Cardiac muscle cell (in vitro differentiated cells and primary cell): ENCODE results near the gene TMTC1. TPM values are rescaled to one million over a fixed set of nuclear protein-coding genes. Genes with fewer than 3 reads are reported as not detected.

Experiments
- DNase-seq, 2 donors: peaks; one replicate each; pipeline versions ENCODE4 v3.0.0 to v3.0.0-alpha.2; 2010 to 2017; ENCODE audit warnings: low read depth in 1 of 2, low spot score in 1 of 2
- H3K27ac ChIP-seq: fragments of 200-600 bp; sonication (generic); 2 replicates; pipeline ENCODE4 v1.5.1; 2016
- H3K27me3 ChIP-seq: fragments of 200-600 bp; sonication (generic); 2 replicates; pipeline ENCODE4 v1.6.0; 2016; ENCODE audit warnings: control low read depth
- H3K36me3 ChIP-seq: fragments of 200-600 bp; sonication (generic); 2 replicates; pipeline ENCODE4 v1.5.1; 2016; ENCODE audit warnings: control low read depth
- H3K4me1 ChIP-seq: fragments of 200-600 bp; sonication (generic); 2 replicates; pipeline ENCODE4 v1.8.1; 2017; ENCODE audit warnings: low read depth, mild to moderate bottlenecking, mixed run types
- H3K4me3 ChIP-seq: fragments of 200-600 bp; sonication (generic); 2 replicates; pipeline ENCODE4 v1.5.1; 2016; ENCODE audit warnings: mild to moderate bottlenecking
- H3K9me3 ChIP-seq: fragments of 200-600 bp; sonication (generic); 2 replicates; pipeline ENCODE4 v1.5.1; 2017; ENCODE audit warnings: low read depth, mild to moderate bottlenecking, control low read depth
- CTCF ChIP-seq: IDR thresholded peaks from 2 replicates; pipeline ENCODE4 v1.5.1; 2012; ENCODE audit warnings: low read depth, mild to moderate bottlenecking, low read length
- polyA plus RNA-seq: library from polyadenylated mRNA; unstranded; fragments of >200 nt; fragmentation: Nextera tagmentation; extraction: Ambion mirVana; gene quantifications from 2 replicates; pipeline ENCODE4 v1.2.1, GENCODE V29; 2016
- total RNA-seq: library from RNA; depleted of rRNA; stranded (reverse); fragments of >200 nt; gene quantifications from 2 replicates; pipeline ENCODE4 v1.2.3, GENCODE V29; 2016

The TMTC1 gene
- total and polyA plus RNA-seq, 2 experiments from 2014 or later: 16.0 to 25.3 TPM

DNA sequence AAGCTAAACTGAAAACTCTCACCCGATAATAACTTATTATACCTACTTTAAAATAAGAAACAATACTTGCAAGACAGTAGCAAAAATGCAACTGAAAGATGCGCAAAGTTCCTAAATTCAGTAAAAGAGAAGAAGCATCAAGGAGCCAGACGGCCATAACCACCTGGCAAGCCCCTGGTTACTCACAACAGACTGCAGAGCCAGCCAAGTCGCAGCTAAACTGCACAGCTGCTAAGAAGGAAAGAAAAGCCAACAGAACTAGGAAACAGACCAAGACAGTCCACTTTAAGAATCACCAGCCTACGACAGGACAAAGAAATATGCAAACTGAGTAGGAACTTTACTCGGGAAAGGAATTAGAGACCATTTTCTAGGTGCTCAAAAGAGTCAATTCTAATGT lies 127.9 kb downstream of the TMTC1 start:
- no peak for TF ChIP-seq CTCF
- H3K27me3 ChIP-seq: no peaks in the 10 kb centered on the region
- no peak overlapping the region for H3K27ac ChIP-seq
- peaks cover 13% of the 10 kb centered on the region for H3K4me1 ChIP-seq
- H3K4me3 ChIP-seq: no peak overlapping the region
- H3K9me3 ChIP-seq: no peaks in the 10 kb centered on the region
- DNase-seq: peak in 1 of 2 donors; percentile 27
- no peaks in the 10 kb centered on the region for H3K36me3 ChIP-seq

GRCh38 chr12:29653286-29653685 lies 130.5 kb downstream of the TMTC1 start:
- H3K27me3 ChIP-seq: no peaks in the 10 kb centered on the region
- H3K36me3 ChIP-seq: peaks cover 2% of the 10 kb centered on the region
- TF ChIP-seq CTCF: no peak
- no peak for DNase-seq
- H3K27ac ChIP-seq: no peak overlapping the region
- H3K4me3 ChIP-seq: no peak overlapping the region
- H3K4me1 ChIP-seq: peaks cover 13% of the 10 kb centered on the region
- no peaks in the 10 kb centered on the region for H3K9me3 ChIP-seq

DNA sequence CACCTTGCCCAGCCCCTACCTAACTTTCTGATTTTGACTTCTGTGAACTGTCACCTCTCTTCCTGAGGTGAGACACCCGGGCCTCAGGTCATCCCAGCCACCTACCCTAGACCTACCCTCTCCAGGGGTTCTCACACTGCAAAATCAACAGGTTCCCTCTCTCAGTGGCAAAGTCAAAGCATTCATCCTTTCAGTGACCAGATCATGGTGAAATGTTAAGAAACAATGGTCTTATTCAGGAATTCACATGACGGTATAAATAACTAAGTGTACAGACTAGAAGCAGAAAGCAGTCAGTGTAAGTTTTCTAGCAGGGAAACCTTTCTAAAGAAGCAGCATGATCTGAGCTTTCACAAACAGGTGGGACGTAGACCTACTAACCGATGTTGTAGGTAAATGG lies 133.4 kb downstream of the TMTC1 start:
- H3K4me3 ChIP-seq: no peak overlapping the region
- H3K27me3 ChIP-seq: no peaks in the 10 kb centered on the region
- no peaks in the 10 kb centered on the region for H3K4me1 ChIP-seq
- DNase-seq: no peak
- H3K27ac ChIP-seq: no peak overlapping the region
- H3K36me3 ChIP-seq: peaks cover 2% of the 10 kb centered on the region
- no peak for TF ChIP-seq CTCF
- H3K9me3 ChIP-seq: no peaks in the 10 kb centered on the region

GRCh38 chr12:29649722-29650121 lies 134.0 kb downstream of the TMTC1 start:
- no peak overlapping the region for H3K27ac ChIP-seq
- H3K27me3 ChIP-seq: no peaks in the 10 kb centered on the region
- peaks cover 2% of the 10 kb centered on the region for H3K36me3 ChIP-seq
- no peak for DNase-seq
- no peaks in the 10 kb centered on the region for H3K9me3 ChIP-seq
- no peak for TF ChIP-seq CTCF
- no peaks in the 10 kb centered on the region for H3K4me1 ChIP-seq
- no peak overlapping the region for H3K4me3 ChIP-seq

GRCh38 chr12:29644536-29645162 lies 139.1 kb downstream of the TMTC1 start:
- H3K27ac ChIP-seq: no peak overlapping the region
- H3K9me3 ChIP-seq: no peaks in the 10 kb centered on the region
- no peaks in the 10 kb centered on the region for H3K36me3 ChIP-seq
- no peaks in the 10 kb centered on the region for H3K27me3 ChIP-seq
- DNase-seq: no peak
- no peak for TF ChIP-seq CTCF
- no peak overlapping the region for H3K4me3 ChIP-seq
- no peaks in the 10 kb centered on the region for H3K4me1 ChIP-seq
